Motor neuron (in vitro differentiated cells): ENCODE measurements around the gene VEZT. TPM values are rescaled to one million over a fixed set of nuclear protein-coding genes. Genes with fewer than 3 reads are reported as not detected.

Source experiments
- ATAC-seq, 8 experiments: fragments of 200-7000 bp; cut with Tn5 transposase; replicated peaks in 6 of 8; 2 replicates each; pipeline ENCODE4 v1.8.0; 2021; ENCODE audit warnings: mild to moderate bottlenecking in 8 of 8, moderate library complexity in 8 of 8
- H3K27ac ChIP-seq, 2 donors: fragments of 250-450 bp; sonication (Bioruptor Pico); 2 replicates each; pipeline ENCODE4 v1.9.0; 2021; ENCODE audit warnings: antibody characterized with exemption in 2 of 2, mild to moderate bottlenecking in 2 of 2, moderate library complexity in 1 of 2
- H3K4me1 ChIP-seq, 2 donors: fragments of 250-450 bp; sonication (Bioruptor Pico); replicated peaks in 1 of 2; 2 replicates each; pipeline ENCODE4 v1.6.1; 2021; ENCODE audit warnings: antibody characterized with exemption in 2 of 2, mild to moderate bottlenecking in 2 of 2, moderate library complexity in 1 of 2
- H3K4me3 ChIP-seq, 5 donors: fragments of 250-450 bp; sonication (Bioruptor Pico); 2 replicates each; pipeline ENCODE4 v1.9.0; 2021; ENCODE audit warnings: antibody characterized with exemption in 5 of 5, mild to moderate bottlenecking in 5 of 5, moderate library complexity in 4 of 5
- WGBS, 10 experiments: fragments of 450-650 bp; shearing (Covaris generic); methylation state at CpG; one replicate each; pipeline ENCODE4 v1.0.0; 2022; 5-methylcytosine and 5-hydroxymethylcytosine counted together
- in situ Hi-C, 9 experiments: fragments of 400-800 bp; cut with MboI; loops; one replicate each; pipeline ENCODE4 v1.15.0; 2021; ENCODE audit warnings: low sequenced_read_pairs in 9 of 9, low pct_unique_long_range_greater_than_20kb in 2 of 9; ENCODE audit not compliant: unreplicated experiment in 9 of 9
- total RNA-seq, 8 experiments: library from RNA; unstranded; fragments of 300-600 nt; gene quantifications; 2 replicates each; pipeline versions ENCODE4 v1.2.3 to v1.2.4, GENCODE V29; 2022

The VEZT gene
- total RNA-seq, 8 experiments from 2014 or later = 77.5 to 166 (median 99.5) TPM

- in situ Hi-C loops = no loop called here
- whole genome bisulfite sequencing, 10 experiments = 33 to 100% (median 79%) methylated on average over 1 to 6 of the region's 6 CpGs; no CpG with 5 or more reads in 4 of the 10 experiments
- ATAC-seq = peak in 3 of 8 experiments; percentile 71 to 98 (median 98)
- Histone ChIP-seq H3K27ac (no peak overlapping the region), H3K4me3 (no peak overlapping the region), H3K4me1 (no peaks in the 10 kb centered on the region)
These were observed 134.1 kb downstream of the VEZT start for GRCh38 chr12:95351748-95352147.

Other genes with a start within 250 kb of the VEZT start
- 100 to 1,000 TPM; 138 to 334 (median 193) TPM for gene NDUFA12, start 214.1 kb upstream of the VEZT start, total RNA-seq
- gene NR2C1, start 144.2 kb upstream of the VEZT start, total RNA-seq = 100 to 1,000 TPM in 1 of 8 experiments, 10 to 100 TPM in 7; 31.1 to 178 (median 50.1) TPM
- gene FGD6, start 340 bp upstream of the VEZT start, total RNA-seq = 10 to 100 TPM in 5 of 8 experiments, 1 to 10 TPM in 3; 5.0 to 63.9 (median 18.1) TPM